Activated CD8-positive, alpha-beta memory T cell treated with anti-CD3 and anti-CD28 coated beads, Interleukin-2, amount 50 U/mL, for 1 hour (primary cell): Measurements from ENCODE around the gene GNAS-AS1.
"Not testable (repeated sequence)": the region's sequence is repeated elsewhere in the genome, so short reads cannot be mapped to it uniquely, and the experiment has no call there.

ENCODE experiments used
- DNase-seq: peaks from one replicate; pipeline ENCODE4 v3.0.0-alpha.2; 2020; ENCODE audit errors: extremely low read depth

Gene GNAS-AS1

GRCh38 chr20:58835231-58835630 is 15.5 kb downstream of the GNAS-AS1 start:
- no peak for DNase-seq

GRCh38 chr20:58833921-58834320 is 16.8 kb downstream of the GNAS-AS1 start:
- no peak for DNase-seq

DNA sequence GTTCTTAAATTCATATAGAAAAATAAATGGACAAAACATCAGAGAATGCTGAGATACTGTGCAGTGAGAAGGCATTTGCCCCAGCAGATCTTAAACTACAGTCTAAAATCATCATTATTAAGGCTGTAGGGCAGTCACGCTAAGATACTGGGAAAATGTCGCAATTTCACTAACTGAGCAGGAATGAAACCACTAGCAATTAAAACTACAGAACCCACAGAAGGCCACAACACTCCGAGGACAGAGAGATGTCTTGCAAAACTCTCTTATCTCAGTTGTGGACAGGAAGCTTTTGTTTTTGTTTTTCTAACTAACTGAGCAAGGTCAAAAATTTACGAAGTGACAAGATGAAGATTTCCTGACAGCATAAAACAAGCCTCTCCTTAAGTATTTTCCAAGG is 18.2 kb downstream of the GNAS-AS1 start:
- DNase-seq = no peak

- DNase-seq = no peak
These were observed 21.2 kb downstream of the GNAS-AS1 start for GRCh38 chr20:58829531-58829941.

GRCh38 chr20:58828804-58829203 is 21.9 kb downstream of the GNAS-AS1 start:
- not testable (repeated sequence) for DNase-seq

- DNase-seq = no peak
These were observed 22.6 kb downstream of the GNAS-AS1 start for GRCh38 chr20:58828136-58828535.

DNA sequence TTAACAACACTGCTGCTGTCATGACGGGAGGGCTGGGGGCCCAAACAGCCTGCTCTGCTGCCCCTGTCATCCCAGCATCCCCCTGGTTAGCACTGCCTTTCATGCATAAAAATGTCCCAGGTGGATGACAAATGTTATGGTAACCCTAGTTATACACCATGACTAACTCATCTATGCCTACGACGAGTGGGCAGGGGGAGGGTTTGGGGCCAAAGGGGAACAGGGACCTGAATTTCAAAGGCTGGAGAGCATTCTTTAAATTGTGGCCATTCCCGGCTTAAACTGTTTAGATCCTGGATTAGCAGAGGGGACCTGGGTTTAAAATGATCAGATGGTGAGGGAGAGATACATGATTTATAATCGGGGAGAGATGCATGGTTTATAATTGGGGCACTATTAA is 24.4 kb downstream of the GNAS-AS1 start:
- DNase-seq = no peak

- no peak for DNase-seq
These were observed 25.3 kb downstream of the GNAS-AS1 start for GRCh38 chr20:58825450-58825849.

- no peak for DNase-seq
These were observed 25.9 kb downstream of the GNAS-AS1 start for GRCh38 chr20:58824843-58825242.

DNA sequence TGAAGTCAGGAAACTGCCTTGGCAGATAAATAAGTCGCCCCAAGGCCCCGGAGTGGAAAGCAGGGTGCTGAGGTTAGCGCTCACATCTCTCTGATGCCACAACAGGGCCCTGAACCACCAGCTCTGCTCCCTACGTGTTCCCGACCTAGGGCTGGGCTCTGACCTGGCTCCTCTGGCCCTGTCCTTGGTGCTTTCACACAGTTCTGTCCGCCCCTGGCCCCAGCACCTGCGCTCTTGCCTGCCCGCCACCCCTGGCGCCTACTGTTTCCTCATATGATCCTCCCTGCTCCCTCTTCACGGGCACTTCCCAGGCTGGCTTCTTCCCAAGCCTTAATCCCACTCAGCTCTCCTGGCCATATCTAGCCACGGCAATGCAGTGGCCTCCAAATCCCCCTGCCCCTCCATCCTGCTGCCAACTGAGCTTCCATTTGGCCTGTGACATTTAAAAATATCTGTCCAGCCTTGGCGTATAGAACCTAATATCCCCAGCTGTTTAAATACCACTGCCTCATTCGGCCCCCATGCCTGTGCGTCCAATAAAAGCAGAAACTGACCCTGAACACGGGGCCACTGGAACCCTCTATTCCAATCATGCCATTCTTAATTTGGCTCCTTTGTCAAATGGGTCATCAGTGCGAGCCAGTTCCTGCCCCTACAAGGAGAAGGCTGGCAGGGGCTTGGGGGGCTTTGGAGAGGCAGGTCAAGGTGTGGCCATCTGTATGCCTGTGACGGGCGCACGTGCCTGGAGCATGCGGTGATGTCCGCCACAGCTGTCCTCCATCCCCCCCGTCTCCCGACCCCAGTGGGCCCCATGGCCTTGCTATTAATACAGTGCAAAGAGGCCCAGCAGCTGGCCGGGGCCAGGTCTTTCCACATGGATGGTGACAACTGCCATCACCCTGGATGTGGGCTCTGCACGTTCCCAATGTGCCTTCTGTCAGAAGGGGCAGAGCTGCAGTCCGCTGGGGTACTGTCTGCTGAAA is 27.7 kb downstream of the GNAS-AS1 start:
- DNase-seq = no peak

GRCh38 chr20:58822149-58822548 is 28.6 kb downstream of the GNAS-AS1 start:
- no peak for DNase-seq

DNA sequence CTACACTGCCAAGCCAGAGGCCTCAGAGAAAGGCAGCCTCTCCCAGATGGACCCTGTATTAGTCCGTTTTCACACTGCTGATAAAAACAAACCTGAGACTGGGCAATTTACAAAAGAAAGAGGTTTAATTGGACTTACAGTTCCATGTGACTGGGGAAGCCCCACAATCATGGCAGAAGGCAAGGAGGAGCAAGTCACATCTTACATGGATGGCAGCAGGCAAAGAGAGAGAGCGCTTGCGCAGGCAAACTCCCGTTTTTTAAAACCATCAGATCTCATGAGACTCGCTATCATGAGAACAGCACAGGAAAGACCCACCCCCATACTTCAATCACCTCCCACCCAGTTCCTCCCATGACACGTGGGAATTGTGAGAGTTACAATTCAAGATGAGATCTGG is 30.2 kb downstream of the GNAS-AS1 start:
- DNase-seq = not testable (repeated sequence)

GRCh38 chr20:58819921-58820320 is 30.8 kb downstream of the GNAS-AS1 start:
- no peak for DNase-seq

DNA sequence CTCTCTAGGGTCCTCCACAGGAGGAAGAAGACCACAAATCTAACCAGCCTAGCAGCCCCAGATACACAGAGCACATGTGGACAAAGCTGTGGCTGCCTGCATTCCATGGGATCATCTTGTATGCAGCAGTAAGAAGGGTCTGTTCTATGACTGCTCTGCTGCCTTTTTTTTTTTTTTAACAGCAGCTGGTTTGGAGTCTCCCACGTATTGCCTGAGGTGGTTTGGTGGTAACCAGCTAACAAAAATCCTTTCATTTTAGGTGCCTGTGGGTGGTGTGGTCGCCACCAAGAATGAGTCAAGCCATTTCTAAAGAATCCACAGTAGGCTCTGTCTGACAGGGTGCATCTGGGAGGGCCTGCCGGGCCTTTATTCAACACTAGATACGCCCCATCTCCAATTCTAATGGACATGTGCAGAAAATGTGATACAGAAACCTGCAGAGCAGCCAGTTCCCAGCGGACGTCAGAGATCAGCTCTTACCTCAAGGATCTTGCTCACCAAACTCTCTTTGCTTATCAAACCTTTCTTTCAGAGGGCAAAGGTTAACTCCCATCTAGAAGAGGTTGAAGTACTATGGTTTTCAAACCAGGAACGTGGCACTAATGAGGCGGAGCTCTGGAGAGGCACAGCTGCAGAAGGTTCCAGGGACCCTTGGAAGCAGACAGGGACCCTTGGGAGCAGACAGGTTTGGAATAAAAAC is 32.0 kb downstream of the GNAS-AS1 start:
- DNase-seq = no peak

- no peak for DNase-seq
These were observed 33.0 kb downstream of the GNAS-AS1 start for GRCh38 chr20:58817748-58818147.

DNA sequence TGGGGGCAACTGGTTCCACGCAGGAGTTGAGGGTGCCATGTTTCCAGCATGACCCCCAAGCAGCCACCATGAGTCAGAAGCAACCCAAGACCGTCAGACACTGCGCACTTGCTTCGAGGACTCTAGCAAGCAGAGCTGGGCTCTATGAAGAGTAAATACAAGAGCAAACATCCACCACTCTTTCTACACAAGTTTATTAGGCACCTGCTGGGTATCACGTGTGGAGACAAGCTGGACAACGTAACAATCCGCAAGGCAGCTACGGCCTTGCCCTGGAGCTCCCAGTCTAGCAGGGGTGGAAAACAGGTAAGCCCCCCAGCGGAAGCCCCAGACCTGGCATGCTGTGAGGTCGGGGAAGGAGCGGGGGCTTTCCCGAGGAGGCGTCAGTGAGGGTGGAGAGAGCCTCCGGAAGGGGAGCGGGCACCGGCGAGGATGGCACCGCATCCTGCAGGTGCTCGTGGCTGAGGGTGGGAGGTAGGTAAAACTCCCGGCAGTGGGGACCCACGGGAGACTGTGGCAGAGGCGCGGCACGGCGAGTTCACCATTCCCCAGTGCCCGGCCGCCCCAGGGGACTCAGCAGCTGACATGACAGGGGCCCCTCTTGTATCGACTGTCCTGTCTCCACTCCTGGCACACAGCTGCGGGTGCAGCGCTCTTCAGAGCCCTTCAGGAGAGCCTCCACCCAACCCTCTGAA is 33.6 kb downstream of the GNAS-AS1 start:
- DNase-seq = no peak

DNA sequence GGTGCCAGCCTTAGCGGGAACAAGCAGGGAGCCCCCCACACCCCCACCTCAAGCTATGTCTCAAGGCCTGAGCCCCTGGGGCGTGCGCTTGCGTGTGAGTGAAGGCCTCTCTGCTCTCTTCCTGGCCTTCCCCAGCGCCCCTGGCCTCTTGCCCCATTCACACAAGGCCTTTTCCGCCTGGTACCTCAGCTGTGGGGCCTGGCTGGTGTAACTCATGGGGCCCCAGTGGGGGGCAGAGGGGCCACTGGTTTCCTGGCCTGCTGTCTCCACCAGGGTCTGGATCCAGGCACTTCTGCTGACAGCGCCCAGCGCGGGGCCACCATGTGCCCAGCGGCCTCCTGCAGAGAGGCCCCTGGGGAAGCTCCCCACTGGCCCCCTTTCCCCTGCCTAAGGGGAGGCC is 34.7 kb downstream of the GNAS-AS1 start:
- no peak for DNase-seq

- DNase-seq = no peak
These were observed 35.3 kb downstream of the GNAS-AS1 start for GRCh38 chr20:58815448-58815847.

DNA sequence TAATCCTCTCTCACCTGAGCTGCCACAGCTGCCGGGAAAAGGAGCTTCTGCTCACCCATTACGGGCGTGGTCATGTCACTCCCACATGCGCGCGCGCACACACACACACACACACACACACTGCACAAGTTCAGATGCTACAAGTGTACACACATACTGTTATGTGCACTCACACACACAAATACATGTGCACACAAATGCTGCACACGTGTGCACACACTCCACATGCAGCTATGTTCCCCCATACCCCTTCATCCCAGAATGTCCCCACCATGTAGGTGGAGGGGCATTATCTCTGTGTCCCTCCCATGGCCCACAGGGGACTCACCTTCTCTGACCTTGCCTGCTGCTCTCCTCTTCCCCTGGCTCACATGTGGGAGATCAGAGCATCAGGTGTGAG is 37.3 kb downstream of the GNAS-AS1 start:
- no peak for DNase-seq

DNA sequence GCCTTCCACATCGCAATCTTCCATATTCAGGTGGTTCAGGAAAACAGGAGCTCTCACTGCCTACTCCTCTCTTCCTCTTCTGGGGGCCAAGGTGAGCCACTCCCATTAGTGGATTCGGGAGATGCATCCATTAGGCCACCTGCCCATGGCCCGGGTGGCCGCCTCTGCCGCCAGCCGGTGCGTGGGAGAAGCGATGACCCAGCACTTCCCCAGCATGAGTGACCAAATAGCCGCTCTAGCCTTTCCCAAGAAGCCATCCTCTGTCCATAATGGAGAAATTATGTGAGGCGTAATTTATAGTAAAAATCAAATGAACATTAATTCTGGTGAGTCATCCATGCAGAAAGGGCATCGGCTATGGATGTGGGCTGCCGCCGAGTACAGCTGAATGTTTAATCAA is 39.4 kb downstream of the GNAS-AS1 start:
- DNase-seq = no peak

DNA sequence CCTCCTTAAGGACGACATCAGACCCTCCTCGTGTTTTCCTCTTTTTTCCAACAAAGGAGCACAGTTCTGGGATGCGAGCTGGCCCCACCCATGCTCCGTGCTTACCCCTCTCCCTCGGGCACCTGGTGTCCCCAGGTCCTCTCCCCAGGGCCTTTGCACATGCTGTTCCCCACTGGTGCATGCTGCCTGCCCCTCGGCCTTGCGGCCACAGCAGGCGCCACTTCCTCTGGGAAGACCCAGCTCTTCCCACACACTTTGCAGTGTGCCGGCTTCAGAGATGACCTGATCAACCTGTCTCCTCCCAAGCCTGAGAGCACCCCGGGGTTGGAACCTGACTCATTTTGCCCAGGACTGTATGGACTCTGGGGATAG is 39.8 kb downstream of the GNAS-AS1 start:
- DNase-seq = no peak

GRCh38 chr20:58810116-58810878 is 40.4 kb downstream of the GNAS-AS1 start:
- DNase-seq = no peak
